GM21423 (cell line): Measurements from ENCODE around the gene BLTP3A.
A peak's percentile ranks its signal among the peaks of the same experiment; 100 is the strongest.
"Not testable (repeated sequence)": the region's sequence is repeated elsewhere in the genome, so short reads cannot be mapped to it uniquely, and the experiment has no call there.

Experiments
- ATAC-seq: cut with Tn5 transposase; IDR thresholded peaks from one replicate; pipeline ENCODE4 v1.9.1; 2021; ENCODE audit warnings: mild to moderate bottlenecking, moderate library complexity; ENCODE audit not compliant: unreplicated experiment

Gene BLTP3A

GRCh38 chr6:34788111-34788510 is 3.8 kb upstream of the BLTP3A start:
- no peak for ATAC-seq

- peak; percentile 10 for ATAC-seq
Measured at GRCh38 chr6:34791164-34791700, 651 bp upstream of the BLTP3A start.

GRCh38 chr6:34792605-34793500 is 970 bp downstream of the BLTP3A start:
- peak; percentile 8 for ATAC-seq

- ATAC-seq, result no peak
Measured at GRCh38 chr6:34793877-34794276, 2.0 kb downstream of the BLTP3A start.

GRCh38 chr6:34795836-34796425 is 4.0 kb downstream of the BLTP3A start:
- ATAC-seq, result no peak

GRCh38 chr6:34798057-34798456 is 6.2 kb downstream of the BLTP3A start:
- ATAC-seq, result no peak

- no peak for ATAC-seq
Measured at GRCh38 chr6:34799547-34799946, 7.7 kb downstream of the BLTP3A start.

- ATAC-seq, result no peak
Measured at GRCh38 chr6:34804543-34804942, 12.7 kb downstream of the BLTP3A start.

GRCh38 chr6:34805074-34805473 is 13.2 kb downstream of the BLTP3A start:
- not testable (repeated sequence) for ATAC-seq

- no peak for ATAC-seq
Measured at GRCh38 chr6:34806738-34807453, 15.0 kb downstream of the BLTP3A start.

- ATAC-seq, result not testable (repeated sequence)
Measured at GRCh38 chr6:34808473-34808872, 16.6 kb downstream of the BLTP3A start.

- ATAC-seq, result not testable (repeated sequence)
Measured at GRCh38 chr6:34809419-34809818, 17.5 kb downstream of the BLTP3A start.

- no peak for ATAC-seq
Measured at GRCh38 chr6:34810017-34810882, 18.4 kb downstream of the BLTP3A start.

GRCh38 chr6:34810936-34811632 is 19.2 kb downstream of the BLTP3A start:
- peak; percentile 89 for ATAC-seq

- ATAC-seq, result no peak
Measured at GRCh38 chr6:34813028-34813713, 21.3 kb downstream of the BLTP3A start.

GRCh38 chr6:34816635-34817301 is 24.9 kb downstream of the BLTP3A start:
- no peak for ATAC-seq

- ATAC-seq, result no peak
Measured at GRCh38 chr6:34817446-34817845, 25.6 kb downstream of the BLTP3A start.

GRCh38 chr6:34818872-34819570 is 27.1 kb downstream of the BLTP3A start:
- not testable (repeated sequence) for ATAC-seq
